HG03045 (cell line): ENCODE measurements around the gene SSBP4.

Source experiments
- ATAC-seq: cut with Tn5 transposase; IDR thresholded peaks from one replicate; pipeline ENCODE4 v1.9.1; 2021; ENCODE audit warnings: mild to moderate bottlenecking, moderate library complexity; ENCODE audit not compliant: unreplicated experiment

The SSBP4 gene

GRCh38 chr19:18461471-18461870, 42.3 kb downstream of the SSBP4 start:
- ATAC-seq: no peak

GRCh38 chr19:18464646-18465045, 45.4 kb downstream of the SSBP4 start:
- no peak for ATAC-seq

- no peak for ATAC-seq
These were observed 46.2 kb downstream of the SSBP4 start for GRCh38 chr19:18465214-18465963.

GRCh38 chr19:18465964-18466339, 46.8 kb downstream of the SSBP4 start:
- ATAC-seq: no peak

- no peak for ATAC-seq
These were observed 47.2 kb downstream of the SSBP4 start for GRCh38 chr19:18466354-18466753.

GRCh38 chr19:18467978-18468377, 48.8 kb downstream of the SSBP4 start:
- no peak for ATAC-seq

- no peak for ATAC-seq
These were observed 49.3 kb downstream of the SSBP4 start for GRCh38 chr19:18468517-18468916.

GRCh38 chr19:18469069-18469846, 50.1 kb downstream of the SSBP4 start:
- no peak for ATAC-seq

GRCh38 chr19:18470787-18471186, 51.6 kb downstream of the SSBP4 start:
- no peak for ATAC-seq

- ATAC-seq: no peak
These were observed 54.0 kb downstream of the SSBP4 start for GRCh38 chr19:18473003-18473705.

GRCh38 chr19:18473706-18474087, 54.5 kb downstream of the SSBP4 start:
- ATAC-seq: no peak

- no peak for ATAC-seq
These were observed 55.2 kb downstream of the SSBP4 start for GRCh38 chr19:18474366-18474887.

GRCh38 chr19:18475004-18475453, 55.8 kb downstream of the SSBP4 start:
- ATAC-seq: no peak

GRCh38 chr19:18475762-18476331, 56.6 kb downstream of the SSBP4 start:
- ATAC-seq: no peak

- no peak for ATAC-seq
These were observed 57.4 kb downstream of the SSBP4 start for GRCh38 chr19:18476507-18477041.

- ATAC-seq: no peak
These were observed 58.0 kb downstream of the SSBP4 start for GRCh38 chr19:18477042-18477779.

- ATAC-seq: no peak
These were observed 58.8 kb downstream of the SSBP4 start for GRCh38 chr19:18477974-18478373.

GRCh38 chr19:18478545-18479311, 59.5 kb downstream of the SSBP4 start:
- ATAC-seq: no peak

GRCh38 chr19:18480006-18480691, 61.0 kb downstream of the SSBP4 start:
- ATAC-seq: no peak
